Endothelial cell of umbilical vein (primary cell): Measurements from ENCODE around the gene ZNF248. TPM values are rescaled to one million over a fixed set of nuclear protein-coding genes. Genes with fewer than 3 reads are reported as not detected.

Source experiments
- BruUV-seq: library from RNA; stranded (reverse); fragments of 400-500 nt; replicated peaks from 2 replicates; lab custom pipeline; 2021; lab: Mats Ljungman, UMichigan
- CTCF ChIA-PET: fragments of 300-600, 350-600 bp; sonication (Branson Sonifier 250); formaldehyde crosslinking; loops from one replicate; lab custom pipeline; 2021; ENCODE audit warnings: antibody characterized with exemption, inconsistent platforms; lab: Charles Lee
- POLR2A ChIA-PET: fragments of 300-600, 350-600 bp; sonication (Branson Sonifier 250); formaldehyde crosslinking; loops from one replicate; lab custom pipeline; 2021; ENCODE audit warnings: antibody characterized with exemption, inconsistent platforms; lab: Charles Lee
- DNase-seq: peaks from one replicate; pipeline ENCODE4 v3.0.0-alpha.2; 2011; ENCODE audit warnings: low read depth, low spot score
- FAIRE-seq: peaks from 2 replicates; lab custom pipeline; 2011; peaks lifted over from hg19 to GRCh38; lab: Jason Lieb, UNC
- H2AFZ ChIP-seq: 2 replicates; pipeline ENCODE4 v1.6.0; 2012; ENCODE audit warnings: low read depth, low read length, control low read depth, inconsistent platforms
- H3K27ac ChIP-seq: 2 replicates; pipeline ENCODE4 v1.5.1; 2011; ENCODE audit warnings: low read depth, mild to moderate bottlenecking, control low read depth, low read length, moderate library complexity; ENCODE audit not compliant: insufficient read depth
- H3K27me3 ChIP-seq, 2 experiments: 2 replicates each; pipeline versions ENCODE4 v1.6.0 to v1.6.1; 2011; ENCODE audit warnings: low read length in 2 of 2, mixed read lengths in 1 of 2; ENCODE audit not compliant: control insufficient read depth in 2 of 2, insufficient read depth in 2 of 2
- H3K36me3 ChIP-seq, 2 experiments: 2 replicates in 1 of 2; 3 replicates in 1 of 2; pipeline ENCODE4 v1.5.1; 2011; ENCODE audit warnings: low read length in 2 of 2, mild to moderate bottlenecking in 1 of 2, moderate library complexity in 1 of 2; ENCODE audit not compliant: control insufficient read depth in 2 of 2, insufficient read depth in 2 of 2; ENCODE audit errors: extremely low read depth in 1 of 2
- H3K4me1 ChIP-seq: 3 replicates; pipeline ENCODE4 v1.5.1; 2011; ENCODE audit warnings: mild to moderate bottlenecking, low read length; ENCODE audit not compliant: control insufficient read depth, insufficient read depth; ENCODE audit errors: extremely low read depth
- H3K4me2 ChIP-seq: 2 replicates; pipeline ENCODE4 v1.6.1; 2011; ENCODE audit warnings: low read length, control low read depth, mixed read lengths; ENCODE audit not compliant: insufficient read depth
- H3K4me3 ChIP-seq, 3 experiments: fragments of 200-600 bp in 1 of 3; sonication (generic), shearing (Covaris generic) in 1 of 3; replicated peaks in 1 of 3; 2 replicates each; pipeline ENCODE4 v1.5.1; 2011 to 2016; ENCODE audit warnings: control low read depth in 3 of 3, low read length in 3 of 3, mild to moderate bottlenecking in 2 of 3, inconsistent platforms in 1 of 3, low read depth in 1 of 3, moderate library complexity in 1 of 3; ENCODE audit not compliant: insufficient read depth in 1 of 3
- H3K79me2 ChIP-seq: 2 replicates; pipeline ENCODE4 v1.6.0; 2012; ENCODE audit warnings: low read length, inconsistent platforms; ENCODE audit not compliant: control insufficient read depth, insufficient read depth
- H3K9ac ChIP-seq: replicated peaks from 2 replicates; pipeline ENCODE3; 2011; ENCODE audit warnings: low read length, control low read depth; ENCODE audit not compliant: insufficient read depth; ENCODE audit errors: extremely low read depth
- H3K9me1 ChIP-seq: replicated peaks from 3 replicates; pipeline ENCODE4 v1.6.0; 2011; ENCODE audit warnings: mild to moderate bottlenecking, low read length; ENCODE audit not compliant: control insufficient read depth, insufficient read depth; ENCODE audit errors: extremely low read depth
- H3K9me3 ChIP-seq: replicated peaks from 2 replicates; pipeline ENCODE4 v1.5.1; 2012; ENCODE audit warnings: low read length, inconsistent platforms; ENCODE audit not compliant: control insufficient read depth, insufficient read depth
- H4K20me1 ChIP-seq: replicated peaks from 2 replicates; pipeline ENCODE3; 2011; ENCODE audit warnings: mild to moderate bottlenecking, low read length; ENCODE audit not compliant: control insufficient read depth, insufficient read depth; ENCODE audit errors: extremely low read depth
- CTCF ChIP-seq, 2 donors: IDR thresholded peaks; 1 replicate in 1 of 2; 2 replicates in 1 of 2; pipeline ENCODE4 v1.5.1; 2011; ENCODE audit warnings: low read length in 2 of 2, mild to moderate bottlenecking in 2 of 2, moderate library complexity in 2 of 2, control low read depth in 1 of 2, inconsistent platforms in 1 of 2, low read depth in 1 of 2; ENCODE audit not compliant: insufficient read depth in 1 of 2; ENCODE audit errors: extremely low read depth in 1 of 2
- EZH2 ChIP-seq: IDR thresholded peaks from 2 replicates; pipeline ENCODE4 v1.6.1; 2012; ENCODE audit warnings: borderline replicate concordance, low read depth, mild to moderate bottlenecking, moderate library complexity, low read length, inconsistent platforms; ENCODE audit not compliant: severe bottlenecking
- FOS ChIP-seq: IDR thresholded peaks from 2 replicates; pipeline ENCODE4 v1.6.1; 2011; ENCODE audit warnings: mild to moderate bottlenecking, low read length, moderate library complexity, borderline replicate concordance; ENCODE audit not compliant: insufficient read depth
- GATA2 ChIP-seq: IDR thresholded peaks from 2 replicates; pipeline ENCODE4 v1.7.0; 2011; ENCODE audit warnings: low read depth, mild to moderate bottlenecking, moderate library complexity, mixed read lengths, low read length; ENCODE audit not compliant: insufficient read length, insufficient read depth
- JUN ChIP-seq: IDR thresholded peaks from 2 replicates; pipeline ENCODE4 v1.6.1; 2011; ENCODE audit warnings: borderline replicate concordance, low read depth; ENCODE audit not compliant: insufficient read length, insufficient read depth
- MAX ChIP-seq: IDR thresholded peaks from 2 replicates; pipeline ENCODE4 v1.6.1; 2011; ENCODE audit not compliant: insufficient read depth, insufficient read length
- MYC ChIP-seq: IDR thresholded peaks from one replicate; pipeline ENCODE4 v1.6.1; 2011; ENCODE audit warnings: mild to moderate bottlenecking, low read depth, low read length
- POLR2A ChIP-seq: IDR thresholded peaks from 2 replicates; pipeline ENCODE4 v1.6.1; 2012; ENCODE audit warnings: low read depth, mild to moderate bottlenecking, control low read depth, low read length
- POLR2AphosphoS5 ChIP-seq: IDR thresholded peaks from 2 replicates; pipeline ENCODE4 v1.6.1; 2012; ENCODE audit warnings: low read depth, mild to moderate bottlenecking, control low read depth, low read length, moderate library complexity; ENCODE audit not compliant: insufficient read depth
- dilution Hi-C: fragments of 300-500 bp; cut with MboI; formaldehyde crosslinking; loops from one replicate; pipeline ENCODE4 v1.15.0; 2019; ENCODE audit warnings: low sequenced_read_pairs; ENCODE audit not compliant: extremely low pct_ligation_motif_present
- intact Hi-C: fragments of 100-400 bp; cut with micrococcal nuclease; formaldehyde crosslinking; loops from one replicate; pipeline ENCODE4 v1.10.0; 2022
- polyA plus RNA-seq, 4 experiments: library from polyadenylated mRNA; depleted of rRNA in 3 of 4; stranded (reverse) in 3 of 4; unstranded in 1 of 4; fragments of >200 nt; gene quantifications; 2 replicates each; pipeline versions ENCODE4 v1.2.1 to v1.2.3, GENCODE V29; 2011 to 2012; ENCODE audit warnings: missing spikeins in 1 of 4
- total RNA-seq: library from RNA; stranded (reverse); gene quantifications from 2 replicates; pipeline ENCODE4 v1.2.3, GENCODE V29; 2021

Gene ZNF248
- total and polyA plus RNA-seq, 2 donors (not counting 3 experiments of a cell fraction or from before 2014, with no cell fraction given): 4.3 to 6.5 TPM

DNA sequence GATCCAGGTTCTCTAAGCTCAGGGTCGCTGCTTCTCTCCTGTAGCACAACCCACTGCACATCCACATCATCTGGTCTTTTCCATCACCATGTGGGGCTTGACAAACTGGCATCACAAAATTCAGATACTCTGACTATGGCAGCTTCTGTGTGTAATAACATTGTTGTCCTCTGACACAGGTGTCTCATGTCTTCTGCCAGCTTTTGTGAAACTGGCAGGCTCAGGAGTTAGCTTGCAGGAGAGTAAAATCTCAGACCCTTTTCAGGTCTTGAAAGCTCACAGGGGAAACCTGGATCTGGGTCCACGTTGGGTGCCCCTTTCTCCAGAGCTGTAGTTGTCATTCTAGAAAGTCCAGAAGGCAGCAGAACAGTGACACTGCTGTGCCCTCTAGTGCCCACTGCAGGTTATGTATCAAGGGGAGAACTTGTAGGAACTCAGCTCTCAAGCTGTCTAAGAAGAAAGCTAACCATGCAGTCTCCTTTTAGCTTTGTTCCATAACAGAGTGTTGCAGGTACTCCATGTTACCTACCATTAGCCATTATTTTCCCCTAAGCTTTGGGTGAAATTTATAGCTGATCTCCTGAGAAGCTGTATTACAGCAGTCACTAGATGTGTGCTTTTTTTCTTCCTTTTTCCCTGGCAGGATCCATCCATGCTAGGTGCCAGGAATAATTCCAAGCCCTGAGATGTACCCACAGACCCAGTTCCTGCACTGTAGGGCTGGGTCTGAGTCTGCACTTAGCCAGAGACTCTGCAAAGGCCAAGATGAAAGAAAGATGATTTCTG lies 102.7 kb downstream of the ZNF248 start:
- Histone ChIP-seq H3K4me2 (no peak overlapping the region), H3K36me3 (no peaks in the 10 kb centered on the region), H3K79me2 (no peaks in the 10 kb centered on the region), H3K4me1 (no peaks in the 10 kb centered on the region), H3K27ac (no peak overlapping the region), H2AFZ (no peak overlapping the region), H4K20me1 (no peaks in the 10 kb centered on the region), H3K9me3 (no peaks in the 10 kb centered on the region), H3K27me3 (no peaks in the 10 kb centered on the region), H3K9ac (no peak overlapping the region), H3K4me3 (no peak overlapping the region), H3K9me1 (no peaks in the 10 kb centered on the region)
- CTCF ChIA-PET: no interaction called here
- BruUV-seq: no TSS peak
- intact Hi-C loops: no loop called here
- FAIRE-seq (no peak), DNase-seq (no peak)
- dilution Hi-C loops: no loop called here
- TF ChIP-seq JUN (no peak), MYC (no peak), GATA2 (no peak), FOS (no peak), MAX (no peak), EZH2 (no peak), POLR2AphosphoS5 (no peak), CTCF (IDR thresholded peaks at IDR 0.05; ENCODE audit: extremely low read depth in 1 of 2, insufficient read depth in 1 of 2, low read depth in 1 of 2, low read length in 2 of 2) (no peak), POLR2A (no peak)
- POLR2A ChIA-PET: no interaction called here
